Stimulated activated CD4-positive, alpha-beta T cell treated with anti-CD3 and anti-CD28 coated beads, Interleukin-15, amount 100 ng/mL, for 48 hours (primary cell): Measurements from ENCODE around the gene COX5B.
A peak's percentile ranks its signal among the peaks of the same experiment; 100 is the strongest.
"Not testable (repeated sequence)": the region's sequence is repeated elsewhere in the genome, so short reads cannot be mapped to it uniquely, and the experiment has no call there.

ENCODE experiments used
- DNase-seq, 2 donors: peaks; one replicate each; pipeline ENCODE4 v3.0.0-alpha.2; 2020; ENCODE audit warnings: low read depth in 2 of 2

COX5B gene

GRCh38 chr2:97645695-97646629 lies at the start of gene COX5B:
Gene COX5B (plus strand): TSS chr2:97646062. CDS start chr2:97646087, 25 bp downstream.
- peak; percentile 97 to 99 for DNase-seq

- not testable (repeated sequence) for DNase-seq
Observed at GRCh38 chr2:97596180-97596579, 49.7 kb upstream of the COX5B start.

- DNase-seq, result not testable (repeated sequence)
Observed at GRCh38 chr2:97601537-97601936, 44.3 kb upstream of the COX5B start.

- DNase-seq, result not testable (repeated sequence)
Observed at GRCh38 chr2:97605109-97605508, 40.8 kb upstream of the COX5B start.

- DNase-seq, result not testable (repeated sequence)
Observed at GRCh38 chr2:97605524-97606339, 40.1 kb upstream of the COX5B start.

GRCh38 chr2:97608745-97609144 lies 37.1 kb upstream of the COX5B start:
- not testable (repeated sequence) for DNase-seq

GRCh38 chr2:97611895-97612294 lies 34.0 kb upstream of the COX5B start:
- not testable (repeated sequence) for DNase-seq

GRCh38 chr2:97615746-97616145 lies 30.1 kb upstream of the COX5B start:
- not testable (repeated sequence) for DNase-seq

- no peak for DNase-seq
Observed at GRCh38 chr2:97617911-97618310, 28.0 kb upstream of the COX5B start.

GRCh38 chr2:97618939-97619827 lies 26.7 kb upstream of the COX5B start:
- peak in 1 of 2 donors; percentile 5 for DNase-seq

- DNase-seq, result not testable (repeated sequence)
Observed at GRCh38 chr2:97620492-97620891, 25.4 kb upstream of the COX5B start.

- not testable (repeated sequence) for DNase-seq
Observed at GRCh38 chr2:97622976-97623375, 22.9 kb upstream of the COX5B start.

GRCh38 chr2:97625354-97626048 lies 20.4 kb upstream of the COX5B start:
- DNase-seq, result not testable (repeated sequence)

- DNase-seq, result not testable (repeated sequence)
Observed at GRCh38 chr2:97626049-97626430, 19.8 kb upstream of the COX5B start.

GRCh38 chr2:97644023-97644717 lies 1.7 kb upstream of the COX5B start:
- DNase-seq, result no peak

GRCh38 chr2:97645112-97645694 lies 659 bp upstream of the COX5B start:
- DNase-seq, result no peak

- no peak for DNase-seq
Observed at GRCh38 chr2:97646977-97647376, 1.1 kb downstream of the COX5B start.

GRCh38 chr2:97651114-97651513 lies 5.3 kb downstream of the COX5B start:
- DNase-seq, result no peak

- no peak for DNase-seq
Observed at GRCh38 chr2:97653473-97653872, 7.6 kb downstream of the COX5B start.

GRCh38 chr2:97653874-97654273 lies 8.0 kb downstream of the COX5B start:
- DNase-seq, result no peak
